Measurements from ENCODE around the gene PKP2.

PKP2 gene

GRCh38 chr12:32809196-32809595 lies 87.4 kb downstream of the PKP2 start:
- no peak for DNase-seq

- DNase-seq: no peak
These were observed 92.3 kb downstream of the PKP2 start for GRCh38 chr12:32804301-32804700.

- no peak for DNase-seq
These were observed 95.2 kb downstream of the PKP2 start for GRCh38 chr12:32801269-32801980.

GRCh38 chr12:32794281-32794680 lies 102.3 kb downstream of the PKP2 start:
- DNase-seq: no peak

- no peak for DNase-seq
These were observed 106.7 kb downstream of the PKP2 start for GRCh38 chr12:32789916-32790315.

GRCh38 chr12:32789446-32789845 lies 107.1 kb downstream of the PKP2 start:
- no peak for DNase-seq

- DNase-seq: no peak
These were observed 108.2 kb downstream of the PKP2 start for GRCh38 chr12:32788405-32788804.

GRCh38 chr12:32785557-32785956 lies 111.0 kb downstream of the PKP2 start:
- DNase-seq: no peak

GRCh38 chr12:32783029-32783428 lies 113.5 kb downstream of the PKP2 start:
- no peak for DNase-seq

- DNase-seq: no peak
These were observed 116.5 kb downstream of the PKP2 start for GRCh38 chr12:32780071-32780470.

- no peak for DNase-seq
These were observed 118.8 kb downstream of the PKP2 start for GRCh38 chr12:32777691-32778175.

- DNase-seq: no peak
These were observed 119.4 kb downstream of the PKP2 start for GRCh38 chr12:32777159-32777558.

GRCh38 chr12:32776258-32776657 lies 120.3 kb downstream of the PKP2 start:
- DNase-seq: no peak

- no peak for DNase-seq
These were observed 122.9 kb downstream of the PKP2 start for GRCh38 chr12:32773691-32774090.

GRCh38 chr12:32770141-32770540 lies 126.4 kb downstream of the PKP2 start:
- no peak for DNase-seq

- DNase-seq: no peak
These were observed 128.1 kb downstream of the PKP2 start for GRCh38 chr12:32768518-32768917.

- DNase-seq: no peak
These were observed 130.7 kb downstream of the PKP2 start for GRCh38 chr12:32765906-32766305.

GRCh38 chr12:32761716-32762115 lies 134.9 kb downstream of the PKP2 start:
- DNase-seq: no peak

- DNase-seq: no peak
These were observed 139.4 kb downstream of the PKP2 start for GRCh38 chr12:32757157-32757556.

- DNase-seq: peak in 1 of 14 donors; percentile 19
These were observed 140.0 kb downstream of the PKP2 start for GRCh38 chr12:32756476-32757066.

GRCh38 chr12:32755654-32756475 lies 140.7 kb downstream of the PKP2 start, which contains the start of gene YARS2:
Gene YARS2 (minus strand): TSS chr12:32755897. CDS start chr12:32755874, 23 bp downstream.
- DNase-seq: peak; percentile 23 to 93 (median 86)

GRCh38 chr12:32755051-32755653 lies 141.4 kb downstream of the PKP2 start:
- DNase-seq: peak in 13 of 14 donors; percentile 37 to 85 (median 64)

GRCh38 chr12:32754111-32754510 lies 142.5 kb downstream of the PKP2 start:
- no peak for DNase-seq

Measured in C1 segment of cervical spinal cord (tissue), 14 donors.